WI38 (cell line): ENCODE data around the gene ZNF474.

Experiments used
- H3K4me3 ChIP-seq: 2 replicates; pipeline ENCODE4 v1.5.1; 2011; ENCODE audit warnings: low read depth, mild to moderate bottlenecking, control low read depth, low read length
- TF ChIP-seq, protein P1 (sequence below): IDR thresholded peaks from 2 replicates; pipeline ENCODE4 v1.5.1; 2012; ENCODE audit warnings: low read depth, mild to moderate bottlenecking, control low read depth, low read length

ZNF474 gene

DNA sequence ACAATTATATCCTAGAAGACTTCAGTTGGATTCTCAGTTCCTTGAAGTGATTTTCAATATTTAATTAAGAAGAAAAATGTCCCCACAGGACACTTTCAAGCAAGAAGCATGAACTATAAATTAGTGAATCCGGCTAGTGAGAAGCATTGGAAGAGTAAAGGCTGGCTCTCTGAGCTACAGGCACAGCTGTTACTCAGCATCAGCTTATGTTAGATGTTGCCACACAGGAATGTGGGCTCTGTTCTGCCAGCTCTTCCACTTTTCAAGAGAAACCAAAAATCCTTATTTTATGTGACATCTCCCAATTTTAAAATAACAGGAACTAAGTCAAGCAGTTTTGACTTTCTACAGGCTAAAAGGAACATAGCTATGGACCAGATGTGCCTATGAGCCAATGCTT, 14.9 kb downstream of the ZNF474 start:
- H3K4me3 ChIP-seq: no peak overlapping the region
- TF ChIP-seq, protein P1, sequence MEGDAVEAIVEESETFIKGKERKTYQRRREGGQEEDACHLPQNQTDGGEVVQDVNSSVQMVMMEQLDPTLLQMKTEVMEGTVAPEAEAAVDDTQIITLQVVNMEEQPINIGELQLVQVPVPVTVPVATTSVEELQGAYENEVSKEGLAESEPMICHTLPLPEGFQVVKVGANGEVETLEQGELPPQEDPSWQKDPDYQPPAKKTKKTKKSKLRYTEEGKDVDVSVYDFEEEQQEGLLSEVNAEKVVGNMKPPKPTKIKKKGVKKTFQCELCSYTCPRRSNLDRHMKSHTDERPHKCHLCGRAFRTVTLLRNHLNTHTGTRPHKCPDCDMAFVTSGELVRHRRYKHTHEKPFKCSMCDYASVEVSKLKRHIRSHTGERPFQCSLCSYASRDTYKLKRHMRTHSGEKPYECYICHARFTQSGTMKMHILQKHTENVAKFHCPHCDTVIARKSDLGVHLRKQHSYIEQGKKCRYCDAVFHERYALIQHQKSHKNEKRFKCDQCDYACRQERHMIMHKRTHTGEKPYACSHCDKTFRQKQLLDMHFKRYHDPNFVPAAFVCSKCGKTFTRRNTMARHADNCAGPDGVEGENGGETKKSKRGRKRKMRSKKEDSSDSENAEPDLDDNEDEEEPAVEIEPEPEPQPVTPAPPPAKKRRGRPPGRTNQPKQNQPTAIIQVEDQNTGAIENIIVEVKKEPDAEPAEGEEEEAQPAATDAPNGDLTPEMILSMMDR: no peak

DNA sequence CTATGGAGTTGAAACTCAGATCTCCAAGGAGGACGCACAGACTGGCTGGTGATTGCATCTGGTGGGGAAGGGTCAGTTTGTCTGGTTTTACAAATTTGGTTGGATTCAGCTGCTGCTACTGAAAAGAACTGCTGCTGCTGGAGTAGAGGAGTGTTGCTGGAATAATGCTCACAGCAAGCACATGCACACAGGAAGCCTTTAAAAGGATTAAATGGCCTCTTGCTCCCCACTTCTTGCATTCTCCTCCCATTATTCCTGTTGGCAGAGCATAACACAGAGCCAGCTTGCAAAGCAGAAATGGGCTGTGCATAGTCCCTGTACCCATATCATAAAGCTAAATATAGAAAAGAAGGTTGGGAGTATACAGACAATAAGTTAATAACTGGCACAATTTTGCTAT, 16.6 kb downstream of the ZNF474 start:
- H3K4me3 ChIP-seq: no peak overlapping the region
- TF ChIP-seq, protein P1: no peak

DNA sequence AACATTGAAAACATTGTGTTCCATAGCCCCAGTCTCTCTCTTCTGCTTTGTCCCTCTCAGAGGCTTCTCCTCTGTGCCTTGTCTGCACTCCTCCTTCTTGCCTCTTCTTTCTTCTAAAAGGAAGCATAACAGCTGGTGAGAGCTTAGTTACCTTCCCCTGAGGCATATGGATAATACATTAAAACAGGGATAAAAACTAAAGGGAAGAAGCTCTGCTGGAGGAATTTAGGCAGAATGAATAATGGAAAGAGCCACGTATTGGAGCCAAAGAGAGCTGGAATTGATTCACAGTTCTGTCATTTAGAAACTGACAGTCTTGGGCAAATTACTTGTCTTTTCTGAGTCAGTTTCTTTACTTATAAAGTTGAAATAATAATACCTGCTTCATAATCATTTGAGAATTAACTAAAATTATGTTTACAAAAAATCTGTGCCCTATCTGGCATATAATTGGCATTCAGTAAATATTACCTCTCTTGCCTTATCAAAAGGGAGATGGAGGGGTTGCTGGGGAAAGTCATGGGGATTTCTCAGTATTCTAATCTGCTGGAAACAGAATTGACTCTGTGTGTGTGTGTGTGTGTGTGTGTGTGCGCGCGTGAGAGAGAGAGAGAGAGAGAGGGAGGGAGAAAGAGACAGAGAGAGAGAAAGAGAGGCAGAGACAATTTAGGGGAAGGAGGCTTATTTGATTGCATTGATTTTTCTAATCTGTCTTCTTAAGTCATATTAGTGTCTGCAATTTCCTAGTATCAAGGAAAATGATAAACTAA, 20.2 kb downstream of the ZNF474 start:
- H3K4me3 ChIP-seq: no peak overlapping the region
- TF ChIP-seq, protein P1: no peak

DNA sequence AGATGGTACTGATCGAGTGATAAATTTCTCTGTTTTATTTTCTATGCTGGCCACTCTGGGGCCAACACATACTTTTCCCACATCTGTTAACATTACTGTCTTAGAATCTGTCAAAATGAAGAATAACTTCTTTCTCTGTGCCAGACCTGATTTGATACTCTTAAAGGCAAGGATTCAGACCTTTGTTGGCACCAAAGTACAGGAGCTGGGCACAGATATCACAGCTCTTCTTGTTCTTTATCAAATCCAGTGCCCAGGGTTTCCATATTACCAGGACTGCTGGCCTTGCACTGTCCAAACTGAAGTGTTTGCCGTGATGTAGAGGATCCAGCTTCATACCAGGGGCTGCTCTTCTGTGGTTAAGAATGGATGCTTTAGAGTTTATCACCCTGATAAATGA, 20.9 kb downstream of the ZNF474 start:
- TF ChIP-seq, protein P1: no peak

DNA sequence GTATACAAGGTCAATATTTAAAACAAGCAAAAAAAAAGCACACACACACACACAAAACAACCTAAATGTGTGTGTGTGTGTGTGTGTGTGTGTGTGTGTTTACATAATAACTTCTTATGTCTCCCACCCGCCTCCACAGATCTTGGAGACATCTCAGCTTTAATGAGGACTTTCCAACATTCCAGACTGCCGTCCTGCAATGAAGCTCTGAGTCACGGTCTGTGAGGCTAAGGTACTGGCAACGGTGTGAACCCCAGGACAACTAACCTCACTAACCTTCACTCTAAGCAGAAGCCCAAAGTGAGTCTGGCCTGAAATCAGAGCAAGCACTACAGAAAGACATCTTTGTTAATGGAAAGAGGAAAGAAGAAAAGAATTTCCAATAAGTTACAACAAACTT, 22.3 kb downstream of the ZNF474 start:
- TF ChIP-seq, protein P1: no peak

More for the DNA sequence above, 20.9 kb downstream of the ZNF474 start:
- no peak overlapping the region for H3K4me3 ChIP-seq

DNA sequence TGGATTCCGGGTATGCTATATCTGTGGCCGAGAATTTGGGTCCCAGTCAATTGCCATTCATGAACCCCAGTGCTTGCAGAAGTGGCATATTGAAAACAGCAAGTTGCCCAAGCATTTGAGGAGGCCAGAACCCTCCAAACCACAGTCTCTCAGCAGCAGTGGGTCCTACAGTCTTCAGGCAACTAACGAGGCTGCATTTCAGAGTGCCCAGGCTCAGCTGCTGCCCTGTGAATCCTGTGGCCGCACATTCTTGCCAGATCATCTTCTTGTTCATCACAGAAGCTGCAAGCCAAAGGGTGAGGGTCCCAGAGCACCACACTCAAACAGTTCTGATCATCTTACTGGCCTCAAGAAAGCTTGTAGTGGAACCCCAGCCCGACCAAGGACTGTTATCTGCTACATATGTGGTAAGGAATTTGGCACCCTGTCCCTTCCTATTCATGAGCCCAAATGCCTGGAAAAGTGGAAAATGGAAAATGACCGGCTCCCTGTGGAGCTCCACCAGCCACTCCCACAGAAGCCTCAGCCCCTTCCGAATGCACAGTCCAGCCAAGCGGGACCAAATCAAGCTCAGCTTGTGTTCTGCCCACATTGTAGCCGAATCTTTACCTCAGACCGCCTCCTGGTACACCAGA, 23.0 kb downstream of the ZNF474 start:
- TF ChIP-seq, protein P1: no peak

More for the DNA sequence above, 22.3 kb downstream of the ZNF474 start:
- no peak overlapping the region for H3K4me3 ChIP-seq

DNA sequence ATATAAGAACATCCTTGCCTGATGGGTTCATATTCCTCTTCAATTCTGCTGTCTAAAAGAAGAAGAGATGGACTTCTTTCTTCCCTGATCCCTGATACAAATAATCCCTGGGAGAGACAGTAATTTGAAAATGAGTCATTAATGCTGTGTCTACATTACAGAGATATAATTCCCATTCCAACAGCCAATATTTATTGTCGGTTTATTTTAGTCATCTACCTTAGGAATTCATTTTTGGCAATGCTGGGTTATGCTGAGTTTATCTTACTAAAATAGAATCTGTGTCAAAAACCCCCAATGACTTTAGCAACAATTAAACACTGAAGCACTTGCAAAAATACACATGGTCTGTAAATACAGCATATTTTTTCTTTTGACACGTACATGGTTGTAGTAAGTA, 23.9 kb downstream of the ZNF474 start:
- TF ChIP-seq, protein P1: no peak

More for the DNA sequence above, 23.0 kb downstream of the ZNF474 start:
- no peak overlapping the region for H3K4me3 ChIP-seq

More for the DNA sequence above, 23.9 kb downstream of the ZNF474 start:
- no peak overlapping the region for H3K4me3 ChIP-seq
